Measurements from ENCODE around the gene SKIDA1.

Gene SKIDA1

GRCh38 chr10:21490028-21490710, 35.3 kb downstream of the SKIDA1 start:
- no peaks in the 10 kb centered on the region for H3K27me3 ChIP-seq (ENCODE audit: insufficient read depth, low read length, poor library complexity)
- no peak overlapping the region for H3K4ac ChIP-seq (ENCODE audit: low read depth, low read length)
- no peak overlapping the region for H4K8ac ChIP-seq (ENCODE audit: low read depth, low read length)
- no peak overlapping the region for H3K23ac ChIP-seq (ENCODE audit: low read length)
- H3K79me1 ChIP-seq (ENCODE audit: low read length), result no peaks in the 10 kb centered on the region
- no peaks in the 10 kb centered on the region for H3K36me3 ChIP-seq (ENCODE audit: control insufficient read depth, insufficient read depth, low read length)
- no peaks in the 10 kb centered on the region for H3K4me1 ChIP-seq (ENCODE audit: control insufficient read depth, low read depth, low read length)
- H3K18ac ChIP-seq (ENCODE audit: low read length), result no peak overlapping the region
- H4K5ac ChIP-seq (ENCODE audit: low read length), result no peak overlapping the region
- H3K27ac ChIP-seq (ENCODE audit: low read depth, low read length), result no peak overlapping the region
- no peak overlapping the region for H2BK5ac ChIP-seq (ENCODE audit: low read length)
- H3K79me2 ChIP-seq (ENCODE audit: control insufficient read depth, insufficient read depth, low read length), result no peaks in the 10 kb centered on the region
- no peak overlapping the region for H3K4me3 ChIP-seq (ENCODE audit: low read length)
- no peak overlapping the region for H2BK15ac ChIP-seq (replicated peaks; ENCODE audit: low read depth)
- no peak overlapping the region for H2AK5ac ChIP-seq (ENCODE audit: low read length)
- no CpG with 5 or more reads among the region's 4 CpGs for WGBS (ENCODE audit: extremely low coverage, insufficient coverage, low lambda C conversion rate)
- H3K4me2 ChIP-seq (ENCODE audit: low read length), result no peak overlapping the region
- no peak overlapping the region for H3K9ac ChIP-seq (ENCODE audit: low read length)
- no peak overlapping the region for H3K56ac ChIP-seq (ENCODE audit: low read length)
- H2BK120ac ChIP-seq (ENCODE audit: low read depth, low read length), result no peak overlapping the region
- DNase-seq, result no peak

DNA sequence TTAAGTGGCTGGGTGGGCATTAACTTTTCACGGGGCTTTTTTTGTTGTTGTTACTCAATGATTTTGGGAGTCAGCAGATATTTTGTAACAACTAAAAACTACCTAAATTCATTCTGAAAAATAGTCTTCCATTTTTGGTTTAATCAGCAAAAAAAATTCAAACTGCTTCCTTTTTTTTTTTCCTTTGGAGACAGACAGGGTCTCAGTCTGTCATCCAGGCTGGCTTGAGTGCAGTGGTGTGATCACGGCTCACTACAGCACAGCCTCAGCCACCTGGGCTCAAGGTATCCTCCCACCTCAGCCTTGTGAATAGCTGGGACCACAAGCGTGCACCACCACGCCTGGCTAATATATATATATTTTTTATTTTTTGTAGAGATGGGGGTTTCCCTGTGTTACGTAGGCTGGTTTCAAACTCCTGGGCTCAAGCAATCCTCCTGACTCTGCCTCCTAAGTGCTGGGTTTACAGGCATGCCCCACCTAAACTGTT, 36.5 kb downstream of the SKIDA1 start:
- H4K8ac ChIP-seq (ENCODE audit: low read depth, low read length), result no peak overlapping the region
- no peak overlapping the region for H3K4me3 ChIP-seq (ENCODE audit: low read length)
- no peak overlapping the region for H2AK5ac ChIP-seq (ENCODE audit: low read length)
- H3K79me2 ChIP-seq (ENCODE audit: control insufficient read depth, insufficient read depth, low read length), result no peaks in the 10 kb centered on the region
- no CpG with 5 or more reads among the region's 5 CpGs for WGBS (ENCODE audit: extremely low coverage, insufficient coverage, low lambda C conversion rate)
- H3K4me1 ChIP-seq (ENCODE audit: control insufficient read depth, low read depth, low read length), result no peaks in the 10 kb centered on the region
- H3K27me3 ChIP-seq (ENCODE audit: insufficient read depth, low read length, poor library complexity), result no peaks in the 10 kb centered on the region
- H3K23ac ChIP-seq (ENCODE audit: low read length), result no peak overlapping the region
- no peak overlapping the region for H3K27ac ChIP-seq (ENCODE audit: low read depth, low read length)
- H3K79me1 ChIP-seq (ENCODE audit: low read length), result no peaks in the 10 kb centered on the region
- no peak overlapping the region for H2BK120ac ChIP-seq (ENCODE audit: low read depth, low read length)
- no peak overlapping the region for H3K56ac ChIP-seq (ENCODE audit: low read length)
- H3K4ac ChIP-seq (ENCODE audit: low read depth, low read length), result no peak overlapping the region
- no peak overlapping the region for H4K5ac ChIP-seq (ENCODE audit: low read length)
- no peak overlapping the region for H3K4me2 ChIP-seq (ENCODE audit: low read length)
- no peak overlapping the region for H3K18ac ChIP-seq (ENCODE audit: low read length)
- no peak overlapping the region for H2BK15ac ChIP-seq (replicated peaks; ENCODE audit: low read depth)
- H2BK5ac ChIP-seq (ENCODE audit: low read length), result no peak overlapping the region
- H3K9ac ChIP-seq (ENCODE audit: low read length), result no peak overlapping the region
- no peaks in the 10 kb centered on the region for H3K36me3 ChIP-seq (ENCODE audit: control insufficient read depth, insufficient read depth, low read length)
- no peak for DNase-seq

- H3K79me1 ChIP-seq (ENCODE audit: low read length), result no peaks in the 10 kb centered on the region
- no peak overlapping the region for H2AK5ac ChIP-seq (ENCODE audit: low read length)
- no peaks in the 10 kb centered on the region for H3K79me2 ChIP-seq (ENCODE audit: control insufficient read depth, insufficient read depth, low read length)
- H2BK120ac ChIP-seq (ENCODE audit: low read depth, low read length), result no peak overlapping the region
- no peak overlapping the region for H4K8ac ChIP-seq (ENCODE audit: low read depth, low read length)
- no peak overlapping the region for H3K9ac ChIP-seq (ENCODE audit: low read length)
- no peak overlapping the region for H2BK15ac ChIP-seq (replicated peaks; ENCODE audit: low read depth)
- no peak overlapping the region for H3K23ac ChIP-seq (ENCODE audit: low read length)
- H3K4ac ChIP-seq (ENCODE audit: low read depth, low read length), result peak overlapping the region; percentile 36
- DNase-seq, result no peak
- H3K18ac ChIP-seq (ENCODE audit: low read length), result no peak overlapping the region
- no peak overlapping the region for H3K56ac ChIP-seq (ENCODE audit: low read length)
- no peaks in the 10 kb centered on the region for H3K36me3 ChIP-seq (ENCODE audit: control insufficient read depth, insufficient read depth, low read length)
- no peak overlapping the region for H2BK5ac ChIP-seq (ENCODE audit: low read length)
- H3K4me1 ChIP-seq (ENCODE audit: control insufficient read depth, low read depth, low read length), result no peaks in the 10 kb centered on the region
- 100% methylated on average over 2 of the region's 6 CpGs for WGBS (ENCODE audit: extremely low coverage, insufficient coverage, low lambda C conversion rate)
- no peaks in the 10 kb centered on the region for H3K27me3 ChIP-seq (ENCODE audit: insufficient read depth, low read length, poor library complexity)
- no peak overlapping the region for H3K27ac ChIP-seq (ENCODE audit: low read depth, low read length)
- H3K4me3 ChIP-seq (ENCODE audit: low read length), result no peak overlapping the region
- no peak overlapping the region for H4K5ac ChIP-seq (ENCODE audit: low read length)
- no peak overlapping the region for H3K4me2 ChIP-seq (ENCODE audit: low read length)
These were observed 37.1 kb downstream of the SKIDA1 start for GRCh38 chr10:21488246-21488956.

DNA sequence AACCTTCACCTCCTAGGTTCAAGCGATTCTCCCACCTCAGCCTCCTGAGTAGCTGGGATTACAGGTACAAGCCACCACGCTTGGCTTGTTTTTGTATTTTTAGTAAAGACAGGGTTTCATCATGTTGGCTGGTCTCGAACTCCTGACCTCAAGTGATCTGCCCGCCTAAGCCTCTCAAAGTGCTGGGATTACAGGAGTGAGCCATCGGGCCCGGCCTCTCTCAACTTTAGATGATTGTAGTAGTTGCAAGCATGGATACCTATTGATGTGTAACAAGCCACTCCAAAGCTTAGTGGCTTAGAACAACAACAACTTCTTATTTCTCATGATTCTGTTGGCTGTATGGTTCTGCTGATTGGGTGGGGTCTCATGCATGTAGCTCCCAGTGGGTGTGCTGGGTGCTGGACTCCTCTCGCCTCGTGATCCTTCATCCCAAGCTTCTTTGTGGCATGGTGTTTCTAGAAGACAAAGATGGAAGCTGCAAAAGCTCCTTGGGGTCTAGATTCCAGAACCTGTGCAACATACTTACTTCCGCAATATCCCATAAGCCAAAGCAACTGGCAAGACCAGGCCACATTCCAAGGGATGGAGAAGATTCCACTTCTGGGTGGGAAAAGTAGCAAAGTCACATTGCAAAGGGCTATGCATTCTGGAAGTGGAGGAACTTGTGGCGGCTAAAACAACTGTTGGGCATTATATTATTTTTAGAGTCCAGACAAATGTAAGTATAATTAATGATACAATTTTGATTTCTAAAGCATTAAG, 37.9 kb downstream of the SKIDA1 start:
- no peak overlapping the region for H3K4me3 ChIP-seq (ENCODE audit: low read length)
- no peaks in the 10 kb centered on the region for H3K27me3 ChIP-seq (ENCODE audit: insufficient read depth, low read length, poor library complexity)
- WGBS (ENCODE audit: extremely low coverage, insufficient coverage, low lambda C conversion rate), result no CpG with 5 or more reads among the region's 10 CpGs
- H3K9ac ChIP-seq (ENCODE audit: low read length), result no peak overlapping the region
- H2BK120ac ChIP-seq (ENCODE audit: low read depth, low read length), result no peak overlapping the region
- H3K23ac ChIP-seq (ENCODE audit: low read length), result no peak overlapping the region
- H3K18ac ChIP-seq (ENCODE audit: low read length), result no peak overlapping the region
- no peak overlapping the region for H4K5ac ChIP-seq (ENCODE audit: low read length)
- no peak overlapping the region for H3K4ac ChIP-seq (ENCODE audit: low read depth, low read length)
- no peak overlapping the region for H3K27ac ChIP-seq (ENCODE audit: low read depth, low read length)
- no peak overlapping the region for H2AK5ac ChIP-seq (ENCODE audit: low read length)
- H3K79me2 ChIP-seq (ENCODE audit: control insufficient read depth, insufficient read depth, low read length), result no peaks in the 10 kb centered on the region
- no peaks in the 10 kb centered on the region for H3K4me1 ChIP-seq (ENCODE audit: control insufficient read depth, low read depth, low read length)
- no peak overlapping the region for H4K8ac ChIP-seq (ENCODE audit: low read depth, low read length)
- H2BK15ac ChIP-seq (replicated peaks; ENCODE audit: low read depth), result no peak overlapping the region
- no peaks in the 10 kb centered on the region for H3K79me1 ChIP-seq (ENCODE audit: low read length)
- no peaks in the 10 kb centered on the region for H3K36me3 ChIP-seq (ENCODE audit: control insufficient read depth, insufficient read depth, low read length)
- no peak overlapping the region for H3K56ac ChIP-seq (ENCODE audit: low read length)
- H3K4me2 ChIP-seq (ENCODE audit: low read length), result no peak overlapping the region
- DNase-seq, result no peak
- no peak overlapping the region for H2BK5ac ChIP-seq (ENCODE audit: low read length)

DNA sequence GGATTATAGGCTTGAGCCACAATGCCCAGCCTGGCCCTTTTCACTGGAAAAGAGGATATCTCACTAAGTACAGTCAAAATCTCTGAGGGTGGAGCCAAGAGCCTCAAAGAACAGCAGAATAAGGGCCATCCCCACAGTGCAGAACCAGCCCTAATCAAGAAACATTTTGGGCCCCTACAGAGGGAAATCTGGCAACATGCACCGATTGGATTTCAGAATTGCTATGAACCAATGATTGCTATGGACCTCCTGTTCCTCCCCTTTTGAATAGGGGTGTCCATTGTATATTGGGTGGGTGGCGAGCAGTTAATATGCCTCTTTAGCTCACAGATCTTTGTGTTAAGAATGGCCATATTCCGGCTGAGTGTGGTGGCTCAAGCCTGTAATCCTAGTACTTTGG, 42.7 kb downstream of the SKIDA1 start:
- Histone ChIP-seq H3K4me1 (ENCODE audit: control insufficient read depth, low read depth, low read length) (peaks cover 2% of the 10 kb centered on the region), H3K36me3 (ENCODE audit: control insufficient read depth, insufficient read depth, low read length) (no peaks in the 10 kb centered on the region), H2BK15ac (replicated peaks; ENCODE audit: low read depth) (no peak overlapping the region), H3K9ac (ENCODE audit: low read length) (no peak overlapping the region), H3K27me3 (ENCODE audit: insufficient read depth, low read length, poor library complexity) (no peaks in the 10 kb centered on the region), H4K8ac (ENCODE audit: low read depth, low read length) (no peak overlapping the region), H3K4me3 (ENCODE audit: low read length) (no peak overlapping the region), H3K23ac (ENCODE audit: low read length) (no peak overlapping the region), H3K79me1 (ENCODE audit: low read length) (no peaks in the 10 kb centered on the region), H2BK120ac (ENCODE audit: low read depth, low read length) (no peak overlapping the region), H3K27ac (ENCODE audit: low read depth, low read length) (no peak overlapping the region), H2AK5ac (ENCODE audit: low read length) (no peak overlapping the region), H3K18ac (ENCODE audit: low read length) (no peak overlapping the region), H3K4ac (ENCODE audit: low read depth, low read length) (no peak overlapping the region), H3K4me2 (ENCODE audit: low read length) (no peak overlapping the region), H2BK5ac (ENCODE audit: low read length) (no peak overlapping the region), H3K56ac (ENCODE audit: low read length) (no peak overlapping the region), H4K5ac (ENCODE audit: low read length) (no peak overlapping the region), H3K79me2 (ENCODE audit: control insufficient read depth, insufficient read depth, low read length) (no peaks in the 10 kb centered on the region)
- no CpG with 5 or more reads among the region's 3 CpGs for WGBS (ENCODE audit: extremely low coverage, insufficient coverage, low lambda C conversion rate)
- DNase-seq, result no peak

All from mesendoderm (in vitro differentiated cells).